PC-9 (cell line): ENCODE measurements around the gene OBSL1.

Experiments
- EZH2 ChIP-seq: fragments of 200-600 bp; sonication (generic); IDR thresholded peaks from 2 replicates; pipeline ENCODE4 v1.8.0; 2017; ENCODE audit warnings: antibody characterized with exemption, low read depth
- TF ChIP-seq, protein P1 (sequence below): fragments of 200-600 bp; sonication (generic); conservative IDR thresholded peaks from 2 replicates; pipeline ENCODE4 v1.6.1; 2017; ENCODE audit warnings: mixed run types, antibody characterized with exemption, mild to moderate bottlenecking, moderate library complexity

DNA sequence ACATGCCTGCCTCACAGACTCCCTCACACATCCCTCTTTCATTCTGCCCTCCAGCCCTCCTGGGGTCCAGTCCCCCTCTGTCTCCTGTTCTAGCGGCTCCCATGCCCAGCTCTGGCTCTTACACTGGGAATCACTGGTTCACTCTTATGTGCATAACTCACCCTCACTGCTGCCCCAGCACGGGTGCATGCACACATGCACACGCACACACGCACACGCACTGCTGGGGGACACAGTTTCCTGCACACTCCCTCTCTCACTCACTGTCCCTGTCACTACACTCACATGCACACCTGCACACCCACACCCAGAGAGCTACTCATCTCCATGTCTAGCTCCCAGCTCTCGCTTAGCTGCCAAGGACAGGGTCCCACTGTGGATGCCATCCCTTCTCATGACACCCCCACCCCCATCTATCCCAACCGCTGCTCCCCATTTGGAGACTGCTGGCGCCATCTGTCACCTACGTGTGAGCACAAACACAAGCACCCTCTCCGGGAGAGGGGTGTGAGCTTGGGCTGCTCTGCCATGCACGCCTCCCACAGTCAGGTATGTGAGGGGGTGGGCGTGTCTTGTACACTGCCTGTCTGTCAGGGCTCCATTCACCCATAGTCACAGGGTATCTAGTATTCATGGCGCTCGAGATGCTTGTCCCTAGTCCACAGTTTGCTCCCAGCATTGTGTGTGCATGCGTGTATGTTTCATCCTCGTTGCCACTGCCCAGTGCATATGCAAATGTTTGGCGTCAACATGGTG is 55.3 kb downstream of the OBSL1 start:
- TF ChIP-seq, protein P1, sequence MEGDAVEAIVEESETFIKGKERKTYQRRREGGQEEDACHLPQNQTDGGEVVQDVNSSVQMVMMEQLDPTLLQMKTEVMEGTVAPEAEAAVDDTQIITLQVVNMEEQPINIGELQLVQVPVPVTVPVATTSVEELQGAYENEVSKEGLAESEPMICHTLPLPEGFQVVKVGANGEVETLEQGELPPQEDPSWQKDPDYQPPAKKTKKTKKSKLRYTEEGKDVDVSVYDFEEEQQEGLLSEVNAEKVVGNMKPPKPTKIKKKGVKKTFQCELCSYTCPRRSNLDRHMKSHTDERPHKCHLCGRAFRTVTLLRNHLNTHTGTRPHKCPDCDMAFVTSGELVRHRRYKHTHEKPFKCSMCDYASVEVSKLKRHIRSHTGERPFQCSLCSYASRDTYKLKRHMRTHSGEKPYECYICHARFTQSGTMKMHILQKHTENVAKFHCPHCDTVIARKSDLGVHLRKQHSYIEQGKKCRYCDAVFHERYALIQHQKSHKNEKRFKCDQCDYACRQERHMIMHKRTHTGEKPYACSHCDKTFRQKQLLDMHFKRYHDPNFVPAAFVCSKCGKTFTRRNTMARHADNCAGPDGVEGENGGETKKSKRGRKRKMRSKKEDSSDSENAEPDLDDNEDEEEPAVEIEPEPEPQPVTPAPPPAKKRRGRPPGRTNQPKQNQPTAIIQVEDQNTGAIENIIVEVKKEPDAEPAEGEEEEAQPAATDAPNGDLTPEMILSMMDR: no peak
- TF ChIP-seq EZH2: no peak
